ENCODE measurements around the gene SUPT6H. TPM values are rescaled to one million over a fixed set of nuclear protein-coding genes. Genes with fewer than 3 reads are reported as not detected.

SUPT6H gene
- total RNA-seq, 1 experiment from 2014 or later, result 61.3 TPM

GRCh38 chr17:28661635-28662526 lies at the start of gene SUPT6H, which contains the start of gene SDF2 (continued):
- TF ChIP-seq ZMAT4 (CRISPR knock-in tag; IDR thresholded peaks at IDR 0.05), result no peak
- 0 out of 2 replicates have a peak, but pooled peaks have one; percentile 8 for TF ChIP-seq NFE2L1 (CRISPR knock-in tag; IDR thresholded peaks at IDR 0.05)
- no peak for TF ChIP-seq ZNF138 (CRISPR knock-in tag; conservative IDR thresholded peaks at IDR 0.05)
- TF ChIP-seq ZNF416 (CRISPR knock-in tag; IDR thresholded peaks at IDR 0.05), result no peak
- 0 out of 2 replicates have a peak, but pooled peaks have one; percentile 11 for TF ChIP-seq KAT7 (CRISPR knock-in tag; IDR thresholded peaks at IDR 0.05; ENCODE audit: borderline replicate concordance)
- 0 out of 2 replicates have a peak, but pooled peaks have one; percentile 63 for TF ChIP-seq FOXP4 (CRISPR knock-in tag; IDR thresholded peaks at IDR 0.05)
- TF ChIP-seq USF2 (CRISPR knock-in tag; IDR thresholded peaks at IDR 0.05), result no peak
- no peak for TF ChIP-seq ZSCAN18 (CRISPR knock-in tag; IDR thresholded peaks at IDR 0.05)
- TF ChIP-seq ARID4B (CRISPR knock-in tag; IDR thresholded peaks at IDR 0.05; ENCODE audit: borderline replicate concordance), result peak; percentile 69; the same call in 1 of the 2 replicates
- peak; percentile 48 for TF ChIP-seq SP1 (CRISPR knock-in tag; conservative IDR thresholded peaks at IDR 0.05)
- no peak for TF ChIP-seq PRRX2 (CRISPR knock-in tag; IDR thresholded peaks at IDR 0.05)

- H3K4me1 Mint-ChIP-seq, result no peaks in the 10 kb centered on the region
- ChIA-PET POLR2A (no interaction called here), CTCF (interaction anchor here (0.9 to 1.8 kb wide), 7 partner anchors 11 to 196 kb away, joined by 3 to 12 read pairs (median 3); partner anchors contain the start of genes BLTP2 and PIGS)
- no peaks in the 10 kb centered on the region for H3K9me3 Mint-ChIP-seq
- no peak for DNase-seq (ENCODE audit: low spot score)
- ATAC-seq, result no peak
- H3K27me3 Mint-ChIP-seq (ENCODE audit: low read depth), result no peaks in the 10 kb centered on the region
- H3K36me3 Mint-ChIP-seq, result peaks cover 66% of the 10 kb centered on the region
- H3K27ac Mint-ChIP-seq, result no peak overlapping the region; the same call in none of the 2 replicates
- H3K4me3 Mint-ChIP-seq, result no peak overlapping the region
- TF ChIP-seq TP53 (CRISPR knock-in tag; IDR thresholded peaks at IDR 0.05) (no peak), ATF2 (CRISPR knock-in tag; IDR thresholded peaks at IDR 0.05; ENCODE audit: borderline replicate concordance, low read depth) (no peak), PRRX2 (CRISPR knock-in tag; IDR thresholded peaks at IDR 0.05) (no peak), SOX15 (CRISPR knock-in tag; IDR thresholded peaks at IDR 0.05) (no peak), RELA (CRISPR knock-in tag; IDR thresholded peaks at IDR 0.05; ENCODE audit: borderline replicate concordance) (no peak), ZNF396 (CRISPR knock-in tag; IDR thresholded peaks at IDR 0.05; ENCODE audit: borderline replicate concordance) (no peak), ZNF671 (CRISPR knock-in tag; IDR thresholded peaks at IDR 0.05) (no peak), ZNF263 (CRISPR knock-in tag; IDR thresholded peaks at IDR 0.05; ENCODE audit: low read depth) (no peak), TCF7 (CRISPR knock-in tag; IDR thresholded peaks at IDR 0.05; ENCODE audit: low read depth) (no peak), PREB (CRISPR knock-in tag; IDR thresholded peaks at IDR 0.05; ENCODE audit: borderline replicate concordance) (no peak), EMX1 (CRISPR knock-in tag; IDR thresholded peaks at IDR 0.05) (no peak), GTF2I (CRISPR knock-in tag; conservative IDR thresholded peaks at IDR 0.05) (no peak), ZNF416 (CRISPR knock-in tag; IDR thresholded peaks at IDR 0.05) (no peak), IRF1 (CRISPR knock-in tag; IDR thresholded peaks at IDR 0.05) (no peak)
Measured at GRCh38 chr17:28612531-28612930, 49.5 kb upstream of the SUPT6H start.
